ENCODE measurements around the gene PRPF18.

PRPF18 gene

GRCh38 chr10:13660551-13660920, 73.8 kb downstream of the PRPF18 start:
- H3K4me3 ChIP-seq (ENCODE audit: control insufficient read depth, low read depth, low read length) = no peak overlapping the region
- peak; percentile 44 for DNase-seq (ENCODE audit: low read depth)
- no peak for TF ChIP-seq CTCF (conservative IDR thresholded peaks at IDR 0.05; ENCODE audit: control insufficient read depth, insufficient read depth, low read depth, low read length)

GRCh38 chr10:13661256-13661655, 74.5 kb downstream of the PRPF18 start:
- no peak for DNase-seq (ENCODE audit: low read depth)
- TF ChIP-seq CTCF (conservative IDR thresholded peaks at IDR 0.05; ENCODE audit: control insufficient read depth, insufficient read depth, low read depth, low read length) = no peak
- no peak overlapping the region for H3K4me3 ChIP-seq (ENCODE audit: control insufficient read depth, low read depth, low read length)

GRCh38 chr10:13665516-13666262, 78.9 kb downstream of the PRPF18 start:
- no peak for DNase-seq (ENCODE audit: low read depth)
- TF ChIP-seq CTCF (conservative IDR thresholded peaks at IDR 0.05; ENCODE audit: control insufficient read depth, insufficient read depth, low read depth, low read length) = no peak
- H3K4me3 ChIP-seq (ENCODE audit: control insufficient read depth, low read depth, low read length) = no peak overlapping the region

GRCh38 chr10:13668126-13668525, 81.4 kb downstream of the PRPF18 start:
- H3K4me3 ChIP-seq (ENCODE audit: control insufficient read depth, low read depth, low read length) = no peak overlapping the region
- DNase-seq (ENCODE audit: low read depth) = no peak
- TF ChIP-seq CTCF (conservative IDR thresholded peaks at IDR 0.05; ENCODE audit: control insufficient read depth, insufficient read depth, low read depth, low read length) = no peak

GRCh38 chr10:13669182-13669855, 82.6 kb downstream of the PRPF18 start:
- DNase-seq (ENCODE audit: low read depth) = no peak
- TF ChIP-seq CTCF (conservative IDR thresholded peaks at IDR 0.05; ENCODE audit: control insufficient read depth, insufficient read depth, low read depth, low read length) = no peak
- no peak overlapping the region for H3K4me3 ChIP-seq (ENCODE audit: control insufficient read depth, low read depth, low read length)

- TF ChIP-seq CTCF (conservative IDR thresholded peaks at IDR 0.05; ENCODE audit: control insufficient read depth, insufficient read depth, low read depth, low read length) = no peak
- no peak for DNase-seq (ENCODE audit: low read depth)
- H3K4me3 ChIP-seq (ENCODE audit: control insufficient read depth, low read depth, low read length) = no peak overlapping the region
These were observed 83.1 kb downstream of the PRPF18 start for GRCh38 chr10:13669901-13670300.
